Keratinocyte (primary cell): ENCODE measurements around the gene SERINC5. TPM values are rescaled to one million over a fixed set of nuclear protein-coding genes. Genes with fewer than 3 reads are reported as not detected.

ENCODE experiments used
- DNase-seq: peaks from one replicate; pipeline ENCODE4 v3.0.0-alpha.2; 2011; ENCODE audit warnings: low read depth, missing footprints, low spot score
- FAIRE-seq: peaks from 2 replicates; lab custom pipeline; 2011; peaks lifted over from hg19 to GRCh38; lab: Jason Lieb, UNC
- H2AFZ ChIP-seq: 2 replicates; pipeline ENCODE4 v1.6.0; 2012; ENCODE audit warnings: low read length, control low read depth, inconsistent platforms; ENCODE audit not compliant: control insufficient read depth
- H3K27ac ChIP-seq: 2 replicates; pipeline ENCODE4 v1.5.1; 2011; ENCODE audit warnings: low read length; ENCODE audit not compliant: control insufficient read depth, insufficient read depth
- H3K27me3 ChIP-seq: 3 replicates; pipeline ENCODE4 v1.6.0; 2011; ENCODE audit warnings: low read length; ENCODE audit not compliant: control insufficient read depth, insufficient read depth; ENCODE audit errors: extremely low read depth
- H3K36me3 ChIP-seq, 2 experiments: 2 replicates in 1 of 2; 3 replicates in 1 of 2; pipeline ENCODE4 v1.5.1; 2011; ENCODE audit warnings: low read length in 2 of 2, mild to moderate bottlenecking in 1 of 2; ENCODE audit not compliant: control insufficient read depth in 2 of 2, insufficient read depth in 2 of 2; ENCODE audit errors: extremely low read depth in 1 of 2
- H3K4me1 ChIP-seq: 3 replicates; pipeline ENCODE4 v1.5.1; 2011; ENCODE audit warnings: low read length; ENCODE audit not compliant: control insufficient read depth, insufficient read depth; ENCODE audit errors: extremely low read depth
- H3K4me2 ChIP-seq: 3 replicates; pipeline ENCODE4 v1.6.0; 2011; ENCODE audit warnings: low read depth, low read length; ENCODE audit not compliant: control insufficient read depth, insufficient read depth; ENCODE audit errors: extremely low read depth
- H3K4me3 ChIP-seq, 3 experiments: fragments of 200-600 bp in 1 of 3; sonication (generic) in 1 of 3; 2 replicates in 2 of 3; 3 replicates in 1 of 3; pipeline ENCODE4 v1.5.1; 2011 to 2016; ENCODE audit warnings: low read length in 3 of 3, mild to moderate bottlenecking in 3 of 3, control low read depth in 2 of 3, inconsistent platforms in 1 of 3, low read depth in 1 of 3, mixed read lengths in 1 of 3, mixed run types in 1 of 3, moderate library complexity in 1 of 3; ENCODE audit not compliant: control insufficient read depth in 2 of 3, insufficient read depth in 2 of 3; ENCODE audit errors: extremely low read depth in 1 of 3
- H3K79me2 ChIP-seq: 2 replicates; pipeline ENCODE4 v1.6.0; 2012; ENCODE audit warnings: low read length; ENCODE audit not compliant: control insufficient read depth, insufficient read depth
- H3K9ac ChIP-seq: 3 replicates; pipeline ENCODE4 v1.6.0; 2011; ENCODE audit warnings: low read length; ENCODE audit not compliant: control insufficient read depth, insufficient read depth; ENCODE audit errors: extremely low read depth
- H3K9me1 ChIP-seq: 3 replicates; pipeline ENCODE4 v1.6.0; 2011; ENCODE audit warnings: low read length; ENCODE audit not compliant: control insufficient read depth, insufficient read depth; ENCODE audit errors: extremely low read depth
- H3K9me3 ChIP-seq: 2 replicates; pipeline ENCODE4 v1.5.1; 2012; ENCODE audit warnings: low read depth, low read length; ENCODE audit not compliant: control insufficient read depth
- H4K20me1 ChIP-seq: 3 replicates; pipeline ENCODE4 v1.6.0; 2011; ENCODE audit warnings: low read length; ENCODE audit not compliant: control insufficient read depth, insufficient read depth; ENCODE audit errors: extremely low read depth
- CTCF ChIP-seq, 3 experiments: IDR thresholded peaks in 1 of 3; conservative IDR thresholded peaks in 1 of 3; optimal IDR thresholded peaks in 1 of 3; 2 replicates in 2 of 3; 3 replicates in 1 of 3; pipeline versions ENCODE3 to v1.5.1; 2011; ENCODE audit warnings: low read length in 3 of 3, mild to moderate bottlenecking in 3 of 3, moderate library complexity in 2 of 3, control low read depth in 1 of 3, inconsistent platforms in 1 of 3; ENCODE audit not compliant: insufficient read depth in 2 of 3; ENCODE audit errors: extremely low read depth in 1 of 3
- EZH2 ChIP-seq: IDR thresholded peaks from one replicate; pipeline ENCODE4 v1.6.1; 2012; ENCODE audit warnings: inconsistent platforms, mild to moderate bottlenecking, low read length, moderate library complexity
- dilution Hi-C: fragments of 300-500 bp; cut with MboI; formaldehyde crosslinking; loops from one replicate; pipeline ENCODE4 v1.7.0; 2020; ENCODE audit warnings: low sequenced_read_pairs; ENCODE audit not compliant: extremely low pct_ligation_motif_present
- polyA plus RNA-seq, 5 experiments: library from polyadenylated mRNA; depleted of rRNA in 3 of 5; stranded (reverse) in 3 of 5; stranded (forward) in 1 of 5; unstranded in 1 of 5; fragments of >200 nt; gene quantifications; 1 replicate in 1 of 5; 2 replicates in 3 of 5; 3 replicates in 1 of 5; pipeline versions ENCODE4 v1.2.1 to v1.2.3, GENCODE V29; 2011 to 2012; ENCODE audit warnings: missing spikeins in 2 of 5, low read depth in 1 of 5, low replicate concordance in 1 of 5

Gene SERINC5
- polyA plus RNA-seq, 1 donor (not counting 4 experiments of a cell fraction or from before 2014, with no cell fraction given), result 20.0 TPM

- Histone ChIP-seq H3K79me2 (no peaks in the 10 kb centered on the region), H3K9me3 (no peaks in the 10 kb centered on the region), H3K9me1 (no peaks in the 10 kb centered on the region), H3K36me3 (no peaks in the 10 kb centered on the region), H3K27me3 (no peaks in the 10 kb centered on the region), H3K27ac (no peak overlapping the region), H4K20me1 (no peaks in the 10 kb centered on the region), H3K9ac (no peak overlapping the region), H3K4me1 (no peaks in the 10 kb centered on the region), H3K4me2 (no peak overlapping the region), H3K4me3 (no peak overlapping the region), H2AFZ (no peak overlapping the region)
- dilution Hi-C loops, result no loop called here
- DNase-seq (no peak), FAIRE-seq (no peak)
- TF ChIP-seq EZH2, result no peak
- TF ChIP-seq CTCF (optimal IDR thresholded peaks at IDR 0.05 in 1 of 3, IDR thresholded peaks at IDR 0.05 in 1 of 3, conservative IDR thresholded peaks at IDR 0.05 in 1 of 3; ENCODE audit: extremely low read depth in 1 of 3, insufficient read depth in 2 of 3, low read length in 3 of 3), result no peak
Measured at GRCh38 chr5:80134876-80135275, 121.0 kb downstream of the SERINC5 start.

- no peak overlapping the region for H3K9ac ChIP-seq
- H3K27ac ChIP-seq, result no peak overlapping the region
- H3K36me3 ChIP-seq, result no peaks in the 10 kb centered on the region
- no peaks in the 10 kb centered on the region for H3K27me3 ChIP-seq
- H3K79me2 ChIP-seq, result no peaks in the 10 kb centered on the region
- no peak for DNase-seq
- no peak overlapping the region for H3K4me2 ChIP-seq
- TF ChIP-seq CTCF (optimal IDR thresholded peaks at IDR 0.05 in 1 of 3, IDR thresholded peaks at IDR 0.05 in 1 of 3, conservative IDR thresholded peaks at IDR 0.05 in 1 of 3; ENCODE audit: extremely low read depth in 1 of 3, insufficient read depth in 2 of 3, low read length in 3 of 3) (no peak), EZH2 (no peak)
- H3K9me3 ChIP-seq, result no peaks in the 10 kb centered on the region
- H3K4me3 ChIP-seq, result no peak overlapping the region
- no peaks in the 10 kb centered on the region for H3K4me1 ChIP-seq
- FAIRE-seq, result no peak
- no peaks in the 10 kb centered on the region for H3K9me1 ChIP-seq
- dilution Hi-C loops, result no loop called here
- no peak overlapping the region for H2AFZ ChIP-seq
- no peaks in the 10 kb centered on the region for H4K20me1 ChIP-seq
Measured at GRCh38 chr5:80129146-80129545, 126.7 kb downstream of the SERINC5 start.
